Spleen (tissue), 7 donors: ENCODE data around the gene SMOC1.

ENCODE experiments used
- POLR2A ChIP-seq, 3 donors: fragments of 450-650 bp; IDR thresholded peaks; one replicate each; pipeline ENCODE4 v1.5.1; 2017; ENCODE audit warnings: antibody characterized with exemption in 3 of 3, mild to moderate bottlenecking in 1 of 3
- TF ChIP-seq, protein P1 (sequence below), 11 experiments: fragments of 200-600 bp in 7 of 11; fragments of 450-650 bp in 4 of 11; sonication (generic) in 4 of 11; IDR thresholded peaks in 8 of 11; conservative IDR thresholded peaks in 3 of 11; 1 replicate in 7 of 11; 2 replicates in 4 of 11; pipeline versions ENCODE4 v1.4.0 to v1.8.0; 2016 to 2021; ENCODE audit warnings: antibody characterized with exemption in 11 of 11, inconsistent platforms in 4 of 11, mild to moderate bottlenecking in 1 of 11
- donor health status: DM: no; HTN: no; CAD: no; lungs with moderate emphysema.
- donor health status: DM: no; HTN: no; CAD: no.
- donor health status: DM: no; HTN: no; CAD: no.

DNA sequence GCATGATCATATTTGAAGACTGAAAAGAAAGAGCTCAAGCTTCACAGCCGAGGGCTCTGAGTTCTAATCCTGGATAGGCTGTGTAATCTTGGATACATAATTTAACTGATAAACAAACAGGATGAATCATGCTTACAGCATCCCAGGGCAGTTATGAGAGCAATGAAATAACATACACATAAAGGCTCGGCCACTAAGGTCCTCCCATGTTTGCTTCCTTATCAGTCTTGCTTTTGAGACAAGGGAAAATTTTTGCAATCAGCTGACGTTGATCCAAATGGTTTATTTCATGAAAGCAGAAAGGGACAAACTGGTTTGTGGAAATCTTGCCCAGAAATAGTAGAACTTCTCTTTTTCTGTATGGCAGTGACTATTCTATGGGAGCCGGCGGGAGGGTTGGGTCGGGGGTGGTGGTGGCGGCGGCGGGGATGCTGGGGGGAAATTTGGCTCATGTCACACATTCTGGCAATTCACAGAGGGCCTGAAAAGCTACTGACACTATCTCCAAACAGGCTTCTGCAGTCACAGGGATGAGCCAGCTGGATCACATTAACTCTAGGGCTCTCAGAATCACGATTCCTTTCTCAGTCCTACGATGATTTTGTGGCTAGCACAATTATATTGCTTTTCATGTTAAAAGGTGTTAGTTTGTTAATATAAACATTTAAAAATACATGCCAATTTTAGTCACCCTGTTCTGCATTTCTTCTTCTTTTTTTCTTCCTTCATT, 185.1 kb downstream of the SMOC1 start:
- TF ChIP-seq, protein P1, sequence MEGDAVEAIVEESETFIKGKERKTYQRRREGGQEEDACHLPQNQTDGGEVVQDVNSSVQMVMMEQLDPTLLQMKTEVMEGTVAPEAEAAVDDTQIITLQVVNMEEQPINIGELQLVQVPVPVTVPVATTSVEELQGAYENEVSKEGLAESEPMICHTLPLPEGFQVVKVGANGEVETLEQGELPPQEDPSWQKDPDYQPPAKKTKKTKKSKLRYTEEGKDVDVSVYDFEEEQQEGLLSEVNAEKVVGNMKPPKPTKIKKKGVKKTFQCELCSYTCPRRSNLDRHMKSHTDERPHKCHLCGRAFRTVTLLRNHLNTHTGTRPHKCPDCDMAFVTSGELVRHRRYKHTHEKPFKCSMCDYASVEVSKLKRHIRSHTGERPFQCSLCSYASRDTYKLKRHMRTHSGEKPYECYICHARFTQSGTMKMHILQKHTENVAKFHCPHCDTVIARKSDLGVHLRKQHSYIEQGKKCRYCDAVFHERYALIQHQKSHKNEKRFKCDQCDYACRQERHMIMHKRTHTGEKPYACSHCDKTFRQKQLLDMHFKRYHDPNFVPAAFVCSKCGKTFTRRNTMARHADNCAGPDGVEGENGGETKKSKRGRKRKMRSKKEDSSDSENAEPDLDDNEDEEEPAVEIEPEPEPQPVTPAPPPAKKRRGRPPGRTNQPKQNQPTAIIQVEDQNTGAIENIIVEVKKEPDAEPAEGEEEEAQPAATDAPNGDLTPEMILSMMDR (IDR thresholded peaks at IDR 0.05 in 8 of 11, conservative IDR thresholded peaks at IDR 0.05 in 3 of 11), result no peak
- no peak for TF ChIP-seq POLR2A (IDR thresholded peaks at IDR 0.05)
